ENCODE data around the gene PTPRC. TPM values are rescaled to one million over a fixed set of nuclear protein-coding genes. Genes with fewer than 3 reads are reported as not detected.

PTPRC gene
- total RNA-seq, 3 donors from 2014 or later (not counting 1 experiment from before 2014, with no cell fraction given): 1,142 to 1,334 (median 1,200) TPM

GRCh38 chr1:198730952-198731351 is 92.1 kb downstream of the PTPRC start:
- H3K27ac Mint-ChIP-seq: peak overlapping the region; percentile 75 to 81

GRCh38 chr1:198734323-198735008 is 95.6 kb downstream of the PTPRC start:
- no peak overlapping the region for H3K4me3 ChIP-seq (ENCODE audit: low read length)
- peaks cover 56 to 77% of the 10 kb centered on the region in 2 donors for H3K4me1 Mint-ChIP-seq
- WGBS (ENCODE audit: insufficient coverage): 21% methylated on average over 1 of the region's 2 CpGs
- H3K9me3 ChIP-seq (ENCODE audit: control insufficient read depth, insufficient read depth, low read length): no peaks in the 10 kb centered on the region
- intact Hi-C loops (cut with micrococcal nuclease): no loop called here
- H3K27me3 Mint-ChIP-seq (ENCODE audit: low read depth in 2 of 2): no peaks in the 10 kb centered on the region
- H3K27ac ChIP-seq (ENCODE audit: low read length): no peak overlapping the region
- H3K4me1 ChIP-seq (ENCODE audit: control insufficient read depth, insufficient read depth, low read length): no peaks in the 10 kb centered on the region
- H3K27me3 ChIP-seq (ENCODE audit: control insufficient read depth, insufficient read depth, low read length): no peaks in the 10 kb centered on the region
- peaks cover 50% of the 10 kb centered on the region for H3K36me3 Mint-ChIP-seq
- H3K27ac Mint-ChIP-seq: peak overlapping the region; percentile 29 to 81
- ATAC-seq (peak in 1 of 3 donors; percentile 29), DNase-seq (no peak)
- no peak for TF ChIP-seq CTCF (IDR thresholded peaks at IDR 0.05)
- peaks cover 0 to 2% of the 10 kb centered on the region in 2 donors for H3K9me3 Mint-ChIP-seq
- peaks cover 100% of the 10 kb centered on the region for H3K36me3 ChIP-seq (ENCODE audit: control insufficient read depth, insufficient read depth, low read length)
- H3K4me3 Mint-ChIP-seq: no peak overlapping the region

More at GRCh38 chr1:198730952-198731351, 92.1 kb downstream of the PTPRC start:
- no peak overlapping the region for H3K27ac ChIP-seq (ENCODE audit: low read length)
- no peak overlapping the region for H3K4me3 Mint-ChIP-seq
- H3K4me1 Mint-ChIP-seq: peaks cover 39 to 60% of the 10 kb centered on the region in 2 donors
- DNase-seq (no peak), ATAC-seq (no peak)
- 100% methylated on average over 1 of the region's 2 CpGs for WGBS (ENCODE audit: insufficient coverage)
- no peaks in the 10 kb centered on the region for H3K9me3 Mint-ChIP-seq
- no peaks in the 10 kb centered on the region for H3K4me1 ChIP-seq (ENCODE audit: control insufficient read depth, insufficient read depth, low read length)
- no peaks in the 10 kb centered on the region for H3K27me3 ChIP-seq (ENCODE audit: control insufficient read depth, insufficient read depth, low read length)
- TF ChIP-seq CTCF (IDR thresholded peaks at IDR 0.05): no peak
- H3K27me3 Mint-ChIP-seq (ENCODE audit: low read depth in 2 of 2): no peaks in the 10 kb centered on the region
- no peaks in the 10 kb centered on the region for H3K9me3 ChIP-seq (ENCODE audit: control insufficient read depth, insufficient read depth, low read length)
- H3K36me3 ChIP-seq (ENCODE audit: control insufficient read depth, insufficient read depth, low read length): peaks cover 98% of the 10 kb centered on the region
- peaks cover 20% of the 10 kb centered on the region for H3K36me3 Mint-ChIP-seq
- H3K4me3 ChIP-seq (ENCODE audit: low read length): no peak overlapping the region
- intact Hi-C loops (cut with micrococcal nuclease): no loop called here

- H3K9me3 Mint-ChIP-seq: peaks cover 0 to 2% of the 10 kb centered on the region in 2 donors
- WGBS (ENCODE audit: insufficient coverage): 73% methylated on average over 2 of the region's 3 CpGs
- peaks cover 44 to 56% of the 10 kb centered on the region in 2 donors for H3K4me1 Mint-ChIP-seq
- intact Hi-C loops (cut with micrococcal nuclease): loop anchor here (5.0 kb wide), 1 partner anchor 39 kb away; no protein-coding TSS in a partner anchor
- peaks cover 47% of the 10 kb centered on the region for H3K36me3 Mint-ChIP-seq
- no peaks in the 10 kb centered on the region for H3K4me1 ChIP-seq (ENCODE audit: control insufficient read depth, insufficient read depth, low read length)
- peak overlapping the region in 1 of 2 donors; percentile 75 for H3K27ac Mint-ChIP-seq
- DNase-seq (no peak), ATAC-seq (no peak)
- no peak for TF ChIP-seq CTCF (IDR thresholded peaks at IDR 0.05)
- H3K4me3 ChIP-seq (ENCODE audit: low read length): no peak overlapping the region
- no peaks in the 10 kb centered on the region for H3K27me3 ChIP-seq (ENCODE audit: control insufficient read depth, insufficient read depth, low read length)
- H3K9me3 ChIP-seq (ENCODE audit: control insufficient read depth, insufficient read depth, low read length): no peaks in the 10 kb centered on the region
- no peak overlapping the region for H3K4me3 Mint-ChIP-seq
- H3K36me3 ChIP-seq (ENCODE audit: control insufficient read depth, insufficient read depth, low read length): peaks cover 100% of the 10 kb centered on the region
- H3K27ac ChIP-seq (ENCODE audit: low read length): no peak overlapping the region
- H3K27me3 Mint-ChIP-seq (ENCODE audit: low read depth in 2 of 2): no peaks in the 10 kb centered on the region
These were observed 102.9 kb downstream of the PTPRC start for GRCh38 chr1:198741744-198742143.

Data from natural killer cell (primary cell).